Measurements from ENCODE around the gene NXPH3. TPM values are rescaled to one million over a fixed set of nuclear protein-coding genes. Genes with fewer than 3 reads are reported as not detected.
"Not testable (repeated sequence)": the region's sequence is repeated elsewhere in the genome, so short reads cannot be mapped to it uniquely, and the experiment has no call there.

Gene NXPH3
- total RNA-seq, 4 donors from 2014 or later, result 5.8 to 24.3 (median 9.0) TPM

DNA sequence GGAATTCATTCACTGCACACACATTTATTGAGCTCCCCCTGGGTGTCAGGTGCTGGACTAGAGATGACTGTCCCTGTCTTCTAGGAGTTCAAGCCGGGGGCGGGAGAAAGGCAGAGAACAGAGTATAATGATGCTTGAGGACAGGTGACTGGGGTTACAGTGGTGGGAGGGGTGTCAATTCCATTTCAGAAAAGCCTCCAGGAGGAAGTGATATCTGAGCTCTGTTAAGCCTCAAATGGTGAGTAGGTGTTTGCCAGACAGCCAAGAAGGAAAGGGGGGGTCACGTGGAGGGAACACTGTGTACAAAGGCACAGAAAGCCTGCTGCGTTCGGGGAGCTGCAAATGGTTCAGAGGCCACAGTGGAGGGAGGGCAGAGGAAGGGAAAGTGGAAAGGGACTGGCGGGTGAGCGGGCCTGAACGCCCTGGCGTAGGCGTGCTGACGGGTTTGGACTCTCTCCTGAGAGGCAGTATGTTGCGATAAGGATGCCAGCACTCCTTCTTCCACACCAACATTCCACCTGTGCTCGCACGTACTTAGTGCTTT lies 9.7 kb upstream of the NXPH3 start:
- Histone ChIP-seq H3K36me3 (no peaks in the 10 kb centered on the region), H3K9me3 (no peaks in the 10 kb centered on the region), H3K4me3 (no peak overlapping the region), H3K27ac (peak overlapping the region; percentile 80 to 81), H3K4me1 (peaks cover 0 to 10% of the 10 kb centered on the region in 2 donors), H3K27me3 (no peaks in the 10 kb centered on the region)
- intact Hi-C loops (cut with DNase I; ENCODE audit: low total_unique reads), result no loop called here
- peak; percentile 89 to 94 for DNase-seq
- no peak for TF ChIP-seq POLR2A (IDR thresholded peaks at IDR 0.05)
- TF ChIP-seq, protein P1, sequence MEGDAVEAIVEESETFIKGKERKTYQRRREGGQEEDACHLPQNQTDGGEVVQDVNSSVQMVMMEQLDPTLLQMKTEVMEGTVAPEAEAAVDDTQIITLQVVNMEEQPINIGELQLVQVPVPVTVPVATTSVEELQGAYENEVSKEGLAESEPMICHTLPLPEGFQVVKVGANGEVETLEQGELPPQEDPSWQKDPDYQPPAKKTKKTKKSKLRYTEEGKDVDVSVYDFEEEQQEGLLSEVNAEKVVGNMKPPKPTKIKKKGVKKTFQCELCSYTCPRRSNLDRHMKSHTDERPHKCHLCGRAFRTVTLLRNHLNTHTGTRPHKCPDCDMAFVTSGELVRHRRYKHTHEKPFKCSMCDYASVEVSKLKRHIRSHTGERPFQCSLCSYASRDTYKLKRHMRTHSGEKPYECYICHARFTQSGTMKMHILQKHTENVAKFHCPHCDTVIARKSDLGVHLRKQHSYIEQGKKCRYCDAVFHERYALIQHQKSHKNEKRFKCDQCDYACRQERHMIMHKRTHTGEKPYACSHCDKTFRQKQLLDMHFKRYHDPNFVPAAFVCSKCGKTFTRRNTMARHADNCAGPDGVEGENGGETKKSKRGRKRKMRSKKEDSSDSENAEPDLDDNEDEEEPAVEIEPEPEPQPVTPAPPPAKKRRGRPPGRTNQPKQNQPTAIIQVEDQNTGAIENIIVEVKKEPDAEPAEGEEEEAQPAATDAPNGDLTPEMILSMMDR (IDR thresholded peaks at IDR 0.05), result peak in 1 of 4 experiments; percentile 6

DNA sequence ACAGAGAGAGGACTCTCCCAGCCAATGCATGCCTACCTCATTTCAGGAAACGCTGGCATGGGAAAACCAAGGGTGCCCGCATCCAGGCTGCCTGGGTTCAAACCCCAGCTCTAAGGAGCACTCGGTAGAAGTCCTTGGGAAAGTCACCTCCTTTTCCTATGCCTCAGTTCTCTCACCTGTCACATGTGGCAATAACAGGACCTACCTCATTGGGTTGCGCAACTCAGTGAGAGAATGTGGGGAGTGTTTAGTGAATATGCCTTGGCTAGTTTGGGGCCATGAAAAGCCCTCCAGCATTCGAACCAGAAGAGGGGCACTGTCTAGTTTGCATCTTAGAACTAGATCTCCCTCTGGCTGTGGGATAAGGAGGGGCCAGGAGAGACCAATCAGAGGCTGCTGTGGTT lies 9.0 kb upstream of the NXPH3 start:
- intact Hi-C loops (cut with DNase I; ENCODE audit: low total_unique reads), result no loop called here

DNA sequence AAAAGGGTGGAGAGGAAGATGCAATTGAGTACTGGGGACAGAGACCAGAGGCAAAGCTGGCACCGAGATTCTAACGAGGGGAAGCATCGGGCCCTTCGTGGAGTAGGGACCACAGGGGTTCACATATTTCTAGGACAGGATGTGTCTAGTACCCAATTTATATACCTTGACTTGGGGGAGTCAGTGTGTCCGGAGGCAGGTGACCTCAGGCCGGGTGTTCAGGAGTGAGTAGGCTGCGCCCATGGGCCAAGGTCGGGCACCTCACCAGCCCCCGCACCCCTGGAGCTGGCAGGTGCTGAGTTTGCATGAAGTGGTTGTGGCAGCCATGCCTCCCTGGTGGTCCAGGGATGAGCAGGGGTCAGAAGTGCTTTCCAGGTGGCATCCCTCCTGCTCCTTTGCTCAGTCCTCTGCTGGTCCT lies 8.6 kb upstream of the NXPH3 start:
- H3K9me3 ChIP-seq, result no peaks in the 10 kb centered on the region
- peak overlapping the region; percentile 80 to 81 for H3K27ac ChIP-seq
- intact Hi-C loops (cut with DNase I; ENCODE audit: low total_unique reads), result no loop called here
- no peaks in the 10 kb centered on the region for H3K36me3 ChIP-seq
- peaks cover 0 to 10% of the 10 kb centered on the region in 2 donors for H3K4me1 ChIP-seq
- TF ChIP-seq, protein P1 (IDR thresholded peaks at IDR 0.05), result no peak
- no peak for TF ChIP-seq POLR2A (IDR thresholded peaks at IDR 0.05)
- no peak overlapping the region for H3K4me3 ChIP-seq
- peak in 1 of 2 donors; percentile 43 for DNase-seq
- no peaks in the 10 kb centered on the region for H3K27me3 ChIP-seq

More for the DNA sequence above, 9.0 kb upstream of the NXPH3 start:
- Histone ChIP-seq H3K4me1 (peaks cover 0 to 10% of the 10 kb centered on the region in 2 donors), H3K9me3 (no peaks in the 10 kb centered on the region), H3K27me3 (no peaks in the 10 kb centered on the region), H3K36me3 (no peaks in the 10 kb centered on the region), H3K4me3 (no peak overlapping the region), H3K27ac (peak overlapping the region; percentile 80 to 81)
- DNase-seq, result peak; percentile 52 to 66
- TF ChIP-seq POLR2A (IDR thresholded peaks at IDR 0.05), result no peak
- TF ChIP-seq, protein P1 (IDR thresholded peaks at IDR 0.05), result no peak

DNA sequence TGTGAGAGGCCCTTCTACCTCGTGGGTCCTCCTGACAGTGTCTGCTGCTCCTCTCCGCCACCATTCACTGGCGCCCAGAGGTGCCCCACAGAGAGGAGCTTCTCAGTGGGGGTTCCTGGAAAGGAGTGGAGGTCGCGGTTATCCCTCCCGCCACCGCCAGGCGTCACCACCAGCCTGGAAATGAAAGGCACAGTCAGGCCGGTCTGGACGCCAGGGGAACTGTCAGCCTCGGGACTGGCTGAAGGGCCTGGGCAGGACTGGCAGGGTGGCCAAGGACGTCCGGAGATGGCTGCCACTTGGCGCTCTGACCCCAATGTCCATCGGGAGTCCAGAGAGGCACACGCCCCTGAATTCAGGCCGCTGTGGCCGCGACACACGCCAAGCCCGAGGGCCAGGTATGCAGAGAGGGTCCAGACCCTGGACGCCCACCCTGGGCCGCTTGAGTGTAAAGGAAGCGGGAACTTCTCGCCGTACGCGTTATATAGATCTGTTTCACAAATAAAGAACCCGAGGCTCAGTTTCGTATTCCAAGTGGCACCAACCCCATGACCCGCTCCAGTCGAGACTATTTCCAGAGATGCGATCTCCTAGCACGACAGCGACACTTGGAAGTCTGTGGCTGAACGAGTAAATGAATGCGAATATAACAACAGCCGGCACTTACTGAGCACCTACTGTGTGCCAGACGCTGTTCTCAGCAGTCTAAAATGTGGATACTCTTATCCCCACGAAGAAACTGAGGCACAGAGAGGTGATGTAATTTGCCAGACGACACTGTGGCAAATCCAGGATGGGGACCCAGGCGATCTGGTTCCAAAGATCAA lies 7.6 kb upstream of the NXPH3 start:
- peak; percentile 90 for DNase-seq
- H3K9me3 ChIP-seq, result no peaks in the 10 kb centered on the region
- intact Hi-C loops (cut with DNase I; ENCODE audit: low total_unique reads), result loop anchor here (1.0 kb wide), 1 partner anchor 127 kb away; no protein-coding TSS in a partner anchor

DNA sequence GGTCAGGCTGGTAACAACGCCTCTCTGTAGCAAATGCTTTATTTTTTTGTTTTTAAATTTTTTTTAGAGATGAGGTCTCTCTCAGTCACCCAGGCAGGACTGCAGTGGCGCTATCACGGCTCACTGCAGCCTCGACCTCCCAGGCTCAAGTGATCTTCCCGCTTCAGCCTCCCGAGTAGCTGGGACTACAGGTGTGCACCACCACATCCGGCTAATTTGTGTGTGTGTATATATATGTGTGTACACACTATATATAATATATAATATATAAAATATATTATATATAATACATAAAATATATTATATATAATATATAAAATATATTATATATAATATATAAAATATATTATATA lies 7.0 kb upstream of the NXPH3 start:
- not testable (repeated sequence) for H3K4me1 ChIP-seq, H3K4me3 ChIP-seq, H3K9me3 ChIP-seq, H3K36me3 ChIP-seq, H3K27me3 ChIP-seq, DNase-seq
- intact Hi-C loops (cut with DNase I; ENCODE audit: low total_unique reads), result loop anchor here (1.0 kb wide), 1 partner anchor 127 kb away; no protein-coding TSS in a partner anchor
- peak overlapping the region; percentile 67 to 81 for H3K27ac ChIP-seq

More for the DNA sequence above, 7.6 kb upstream of the NXPH3 start:
- no peaks in the 10 kb centered on the region for H3K27me3 ChIP-seq
- H3K4me3 ChIP-seq, result peak overlapping the region in 1 of 2 donors; percentile 23
- H3K4me1 ChIP-seq, result peaks cover 0 to 10% of the 10 kb centered on the region in 2 donors
- H3K27ac ChIP-seq, result peak overlapping the region; percentile 80 to 81
- no peak for TF ChIP-seq POLR2A (IDR thresholded peaks at IDR 0.05)
- TF ChIP-seq, protein P1 (IDR thresholded peaks at IDR 0.05), result peak; percentile 97 to 100 (median 98)
- H3K36me3 ChIP-seq, result no peaks in the 10 kb centered on the region

Data from uterus (tissue), 4 donors.